Activated T-helper 2 cell treated with anti-CD3 and anti-CD28 coated beads, Interferon-gamma antibody, Interleukin-2, Interleukin-4, amounts not matched to agents 10 μg/mL and 5 μg/mL and 100 μg/mL, durations not matched to agents 14 hours and 24 hours and 36 hours (primary cell): ENCODE results near the gene PIP5K1A. TPM values are rescaled to one million over a fixed set of nuclear protein-coding genes. Genes with fewer than 3 reads are reported as not detected.

Source experiments
- DNase-seq: peaks from one replicate; pipeline ENCODE4 v3.0.0; 2021; ENCODE audit warnings: low spot score
- H3K27ac Mint-ChIP-seq: one replicate; pipeline ENCODE4 v1.8.0; 2021; ENCODE audit warnings: mixed read lengths
- H3K27me3 Mint-ChIP-seq: one replicate; pipeline ENCODE4 v1.8.0; 2021; ENCODE audit warnings: low read depth, mixed read lengths
- H3K36me3 Mint-ChIP-seq: one replicate; pipeline ENCODE4 v1.8.0; 2021; ENCODE audit warnings: low read depth, mixed read lengths
- H3K4me1 Mint-ChIP-seq: one replicate; pipeline ENCODE4 v1.8.0; 2021; ENCODE audit warnings: low read depth, mixed read lengths
- H3K4me3 Mint-ChIP-seq: one replicate; pipeline ENCODE4 v1.8.0; 2021; ENCODE audit warnings: low read depth, mild to moderate bottlenecking, moderate library complexity, mixed read lengths
- H3K9me3 Mint-ChIP-seq: one replicate; pipeline ENCODE4 v1.8.0; 2021; ENCODE audit warnings: mixed read lengths
- intact Hi-C: fragments of 100-400 bp; cut with micrococcal nuclease; formaldehyde crosslinking; loops from one replicate; pipeline ENCODE4 v1.15.1; 2023
- total RNA-seq: library from RNA; stranded (reverse); gene quantifications from 2 replicates; pipeline ENCODE4 v1.2.3, GENCODE V29; 2022

Gene PIP5K1A
- 82.2 and 83.9 TPM in 2 replicates for total RNA-seq

GRCh38 chr1:151198254-151199127, at the start of gene PIP5K1A:
TSS of gene PIP5K1A (plus strand) at chr1:151198552. CDS start at chr1:151198997, 445 bp downstream.
- Mint-ChIP-seq H3K9me3 (no peaks in the 10 kb centered on the region), H3K27me3 (peaks cover 3% of the 10 kb centered on the region), H3K4me1 (peaks cover 28% of the 10 kb centered on the region), H3K27ac (peak within 1 kb of the TSS; percentile 93), H3K4me3 (peak within 1 kb of the TSS; percentile 99), H3K36me3 (peaks cover 35% of the 10 kb centered on the region)
- intact Hi-C loops: loop anchor here (1.0 to 5.0 kb wide), 6 partner anchors 8 to 149 kb away; partner anchors contain the start of genes LYSMD1, RFX5, TNFAIP8L2 and VPS72
- peak; percentile 97 for DNase-seq

- peaks cover 37% of the 10 kb centered on the region for H3K4me1 Mint-ChIP-seq
- H3K4me3 Mint-ChIP-seq: peak within 1 kb of the TSS; percentile 99
- H3K27me3 Mint-ChIP-seq: no peaks in the 10 kb centered on the region
- DNase-seq: peak; percentile 71
- no peaks in the 10 kb centered on the region for H3K9me3 Mint-ChIP-seq
- H3K27ac Mint-ChIP-seq: peak within 1 kb of the TSS; percentile 99
- intact Hi-C loops: loop anchor here (1.0 to 10.0 kb wide), 9 partner anchors 9 to 922 kb away; partner anchors contain the start of genes ANP32E, CDC42SE1, GABPB2 and PIP5K1A
- H3K36me3 Mint-ChIP-seq: peaks cover 45% of the 10 kb centered on the region
Measured at GRCh38 chr1:151156515-151156819, 41.9 kb upstream of the PIP5K1A start, which contains the start of gene TNFAIP8L2. TSS of gene TNFAIP8L2 (plus strand) at chr1:151156649. CDS start at chr1:151158698, 2,049 bp downstream.

- DNase-seq: peak; percentile 71
- peak overlapping the region; percentile 99 for H3K4me3 Mint-ChIP-seq
- peaks cover 50% of the 10 kb centered on the region for H3K36me3 Mint-ChIP-seq
- H3K27me3 Mint-ChIP-seq: no peaks in the 10 kb centered on the region
- peak overlapping the region; percentile 99 for H3K27ac Mint-ChIP-seq
- H3K9me3 Mint-ChIP-seq: no peaks in the 10 kb centered on the region
- intact Hi-C loops: loop anchor here (1.0 to 10.0 kb wide), 7 partner anchors 8 to 922 kb away; partner anchors contain the start of genes ANP32E, CDC42SE1, LYSMD1 and PIP5K1A
- peaks cover 40% of the 10 kb centered on the region for H3K4me1 Mint-ChIP-seq
Measured at GRCh38 chr1:151157067-151157531, 41.3 kb upstream of the PIP5K1A start.

GRCh38 chr1:151158326-151158725, 40.0 kb upstream of the PIP5K1A start:
- no peak for DNase-seq
- intact Hi-C loops: loop anchor here (5.0 to 10.0 kb wide), 3 partner anchors 234 to 924 kb away; partner anchors contain the start of genes ANP32E and SETDB1
- Mint-ChIP-seq H3K27me3 (no peaks in the 10 kb centered on the region), H3K9me3 (no peaks in the 10 kb centered on the region), H3K27ac (peak overlapping the region; percentile 99), H3K4me3 (peak overlapping the region; percentile 99), H3K4me1 (peaks cover 47% of the 10 kb centered on the region), H3K36me3 (peaks cover 57% of the 10 kb centered on the region)

- peaks cover 47% of the 10 kb centered on the region for H3K4me1 Mint-ChIP-seq
- intact Hi-C loops: loop anchor here (5.0 to 10.0 kb wide), 3 partner anchors 234 to 924 kb away; partner anchors contain the start of genes ANP32E and SETDB1
- H3K27me3 Mint-ChIP-seq: no peaks in the 10 kb centered on the region
- peak overlapping the region; percentile 99 for H3K4me3 Mint-ChIP-seq
- H3K36me3 Mint-ChIP-seq: peaks cover 60% of the 10 kb centered on the region
- H3K27ac Mint-ChIP-seq: peak overlapping the region; percentile 99
- no peak for DNase-seq
- no peaks in the 10 kb centered on the region for H3K9me3 Mint-ChIP-seq
Measured at GRCh38 chr1:151158751-151159251, 39.6 kb upstream of the PIP5K1A start.

GRCh38 chr1:151159373-151159772, 39.0 kb upstream of the PIP5K1A start:
- H3K27ac Mint-ChIP-seq: peak overlapping the region; percentile 82
- H3K4me1 Mint-ChIP-seq: peaks cover 50% of the 10 kb centered on the region
- H3K27me3 Mint-ChIP-seq: no peaks in the 10 kb centered on the region
- peak overlapping the region; percentile 32 for H3K4me3 Mint-ChIP-seq
- peaks cover 65% of the 10 kb centered on the region for H3K36me3 Mint-ChIP-seq
- no peak for DNase-seq
- no peaks in the 10 kb centered on the region for H3K9me3 Mint-ChIP-seq
- intact Hi-C loops: loop anchor here (5.0 to 10.0 kb wide), 3 partner anchors 235 to 925 kb away; partner anchors contain the start of genes ANP32E and SETDB1

GRCh38 chr1:151164732-151165280, 33.5 kb upstream of the PIP5K1A start:
- peaks cover 69% of the 10 kb centered on the region for H3K36me3 Mint-ChIP-seq

GRCh38 chr1:151165281-151165737, 33.0 kb upstream of the PIP5K1A start:
- DNase-seq: no peak
- H3K27ac Mint-ChIP-seq: peak overlapping the region; percentile 91
- H3K4me1 Mint-ChIP-seq: peaks cover 39% of the 10 kb centered on the region
- H3K4me3 Mint-ChIP-seq: peak overlapping the region; percentile 91
- H3K36me3 Mint-ChIP-seq: peaks cover 69% of the 10 kb centered on the region
- no peaks in the 10 kb centered on the region for H3K9me3 Mint-ChIP-seq
- H3K27me3 Mint-ChIP-seq: no peaks in the 10 kb centered on the region
- intact Hi-C loops: loop anchor here (1.0 to 2.0 kb wide), 3 partner anchors 8 to 33 kb away; partner anchors contain the start of genes PIP5K1A and VPS72

More at GRCh38 chr1:151164732-151165280, 33.5 kb upstream of the PIP5K1A start:
- peak overlapping the region; percentile 91 for H3K4me3 Mint-ChIP-seq
- H3K9me3 Mint-ChIP-seq: no peaks in the 10 kb centered on the region
- H3K27me3 Mint-ChIP-seq: no peaks in the 10 kb centered on the region
- no peak for DNase-seq
- H3K4me1 Mint-ChIP-seq: peaks cover 43% of the 10 kb centered on the region
- intact Hi-C loops: loop anchor here (1.0 to 2.0 kb wide), 3 partner anchors 8 to 34 kb away; partner anchors contain the start of genes PIP5K1A and VPS72
- peak overlapping the region; percentile 91 for H3K27ac Mint-ChIP-seq

- Mint-ChIP-seq H3K4me1 (peaks cover 36% of the 10 kb centered on the region), H3K27me3 (no peaks in the 10 kb centered on the region), H3K36me3 (peaks cover 67% of the 10 kb centered on the region), H3K4me3 (peak within 1 kb of the TSS; percentile 91), H3K27ac (peak within 1 kb of the TSS; percentile 91), H3K9me3 (no peaks in the 10 kb centered on the region)
- peak; percentile 97 for DNase-seq
- intact Hi-C loops: loop anchor here (1.0 to 2.0 kb wide), 3 partner anchors 9 to 33 kb away; partner anchors contain the start of genes PIP5K1A and VPS72
Measured at GRCh38 chr1:151165738-151166504, 32.4 kb upstream of the PIP5K1A start, which contains the start of the genes LYSMD1 and SCNM1. TSS of gene LYSMD1 (minus strand) at chr1:151165902. CDS start at chr1:151165258, 644 bp downstream. TSS of gene SCNM1 (plus strand) at chr1:151166144. CDS start at chr1:151166153, 9 bp downstream.

- Mint-ChIP-seq H3K36me3 (peaks cover 64% of the 10 kb centered on the region), H3K27me3 (no peaks in the 10 kb centered on the region)
Measured at GRCh38 chr1:151166505-151166956, 31.8 kb upstream of the PIP5K1A start.

GRCh38 chr1:151167116-151167515, 31.2 kb upstream of the PIP5K1A start:
- peaks cover 60% of the 10 kb centered on the region for H3K36me3 Mint-ChIP-seq
- H3K27me3 Mint-ChIP-seq: no peaks in the 10 kb centered on the region
- peaks cover 31% of the 10 kb centered on the region for H3K4me1 Mint-ChIP-seq
- DNase-seq: no peak
- peak overlapping the region; percentile 47 for H3K27ac Mint-ChIP-seq
- H3K9me3 Mint-ChIP-seq: no peaks in the 10 kb centered on the region
- peak overlapping the region; percentile 91 for H3K4me3 Mint-ChIP-seq
- intact Hi-C loops: no loop called here

More at GRCh38 chr1:151166505-151166956, 31.8 kb upstream of the PIP5K1A start:
- intact Hi-C loops: no loop called here
- peak overlapping the region; percentile 91 for H3K4me3 Mint-ChIP-seq
- H3K4me1 Mint-ChIP-seq: peaks cover 34% of the 10 kb centered on the region
- no peaks in the 10 kb centered on the region for H3K9me3 Mint-ChIP-seq
- peak overlapping the region; percentile 91 for H3K27ac Mint-ChIP-seq
- DNase-seq: no peak
